HG02885 (cell line): ENCODE data around the gene UNC13B.
"Not testable (repeated sequence)": the region's sequence is repeated elsewhere in the genome, so short reads cannot be mapped to it uniquely, and the experiment has no call there.

Experiments used
- ATAC-seq: cut with Tn5 transposase; IDR thresholded peaks from one replicate; pipeline ENCODE4 v1.9.1; 2021; ENCODE audit warnings: mild to moderate bottlenecking; ENCODE audit not compliant: unreplicated experiment, poor library complexity

UNC13B gene

DNA sequence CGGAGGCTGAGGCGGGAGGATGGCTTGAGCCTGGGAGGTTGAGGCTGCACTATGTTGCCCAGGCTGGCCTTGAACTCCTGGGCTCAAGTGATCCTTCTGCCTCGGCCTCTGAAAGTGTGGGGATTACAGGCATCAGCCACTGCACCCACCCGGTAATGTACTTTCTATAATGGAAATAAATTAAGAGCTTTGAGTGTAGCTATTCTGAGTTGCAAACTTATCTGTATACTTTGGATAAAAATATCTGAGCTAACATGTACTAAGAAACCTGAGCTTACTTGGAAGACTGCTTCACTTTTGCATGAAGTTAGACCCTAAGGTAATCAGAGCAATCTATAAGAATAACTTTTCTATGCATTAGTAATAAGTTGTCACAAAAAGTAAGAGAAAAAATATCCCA lies 50.0 kb downstream of the UNC13B start:
- ATAC-seq, result no peak

DNA sequence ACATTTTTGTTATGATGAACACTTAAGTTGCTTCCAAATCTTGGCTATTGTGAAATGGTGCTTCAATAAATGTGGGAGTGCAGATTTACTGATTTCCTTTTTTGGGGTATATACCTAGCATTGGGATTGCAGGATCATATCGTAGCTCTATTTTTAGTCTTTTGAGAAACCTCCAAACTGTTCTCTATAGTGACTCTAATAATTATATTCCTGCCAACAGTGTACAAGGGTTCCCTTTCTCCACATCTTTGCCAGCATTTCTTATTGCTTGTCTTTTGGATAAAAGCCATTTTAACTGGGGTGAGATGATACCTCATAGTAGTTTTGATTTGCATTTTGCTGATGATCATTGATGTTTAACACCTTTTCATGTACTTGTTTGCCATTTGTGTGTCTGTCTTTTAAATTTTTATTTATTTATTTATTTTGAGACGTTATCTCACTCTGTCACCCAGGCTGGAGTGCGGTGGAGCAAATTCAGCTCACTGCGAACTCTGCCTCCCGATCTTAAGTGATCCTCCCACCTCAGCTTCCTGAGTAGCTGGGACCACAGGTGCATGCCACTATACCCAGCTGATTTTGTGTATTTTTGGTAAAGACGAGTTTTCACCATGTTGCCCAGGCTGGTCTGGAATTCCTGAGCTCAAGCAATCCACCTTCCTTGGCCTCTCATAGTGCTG lies 59.0 kb downstream of the UNC13B start:
- no peak for ATAC-seq

DNA sequence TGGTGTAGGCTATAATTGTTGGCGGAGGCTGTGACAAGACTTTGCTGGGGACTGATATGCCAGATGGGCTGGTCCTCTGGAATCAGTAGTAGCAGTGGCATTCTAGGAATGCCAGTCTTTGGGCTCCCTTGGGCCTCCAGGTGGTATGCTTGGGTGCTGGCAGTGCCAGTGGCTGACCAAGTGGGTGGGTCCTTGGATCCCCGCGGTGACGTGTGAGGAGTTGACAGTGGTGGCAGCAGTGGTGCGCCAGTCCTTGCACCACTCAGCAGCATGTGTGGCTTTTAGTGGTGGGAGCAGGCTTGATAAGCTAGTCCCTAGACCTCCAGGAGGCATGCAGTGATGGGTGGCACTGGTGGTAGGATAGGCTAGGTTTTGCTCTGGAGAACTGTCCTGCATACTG lies 63.9 kb downstream of the UNC13B start:
- no peak for ATAC-seq

DNA sequence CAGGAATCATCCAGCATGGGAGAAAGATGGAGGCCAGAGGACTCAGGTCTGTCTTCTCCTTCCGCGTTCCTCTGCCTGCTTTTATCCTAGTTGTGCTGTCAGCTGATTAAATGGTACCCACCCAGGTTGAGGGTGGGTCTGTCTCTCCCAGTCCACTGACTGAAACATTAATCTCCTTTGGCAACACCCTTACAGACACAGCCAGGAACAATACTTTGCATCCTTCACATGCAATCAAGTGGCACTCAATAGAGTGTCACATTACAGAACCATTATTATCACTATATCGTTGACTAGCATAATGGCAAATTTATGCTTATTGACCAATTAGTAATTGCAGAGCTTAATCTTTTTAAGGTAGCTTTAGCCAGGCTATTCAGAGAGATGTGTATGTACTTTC lies 64.8 kb downstream of the UNC13B start:
- no peak for ATAC-seq

DNA sequence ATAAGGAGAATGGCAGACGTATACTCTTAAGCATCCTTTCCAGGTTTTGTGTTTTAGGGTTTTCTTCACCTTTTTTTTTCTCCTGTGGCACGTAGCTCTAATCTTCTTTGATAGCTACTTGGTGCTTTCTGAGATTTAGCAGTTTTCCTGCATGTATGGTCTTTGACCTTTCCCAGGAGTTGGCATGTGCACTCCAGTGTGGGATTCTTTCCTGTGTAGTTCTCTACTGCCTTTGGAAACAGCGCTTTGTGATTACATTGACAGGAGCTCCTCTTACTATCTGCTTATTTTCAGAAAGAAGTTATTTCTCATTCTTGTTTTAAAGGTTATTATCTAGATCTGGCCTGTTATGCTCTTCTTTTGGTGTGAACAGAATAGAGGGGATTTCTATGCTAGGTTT lies 65.5 kb downstream of the UNC13B start:
- no peak for ATAC-seq

DNA sequence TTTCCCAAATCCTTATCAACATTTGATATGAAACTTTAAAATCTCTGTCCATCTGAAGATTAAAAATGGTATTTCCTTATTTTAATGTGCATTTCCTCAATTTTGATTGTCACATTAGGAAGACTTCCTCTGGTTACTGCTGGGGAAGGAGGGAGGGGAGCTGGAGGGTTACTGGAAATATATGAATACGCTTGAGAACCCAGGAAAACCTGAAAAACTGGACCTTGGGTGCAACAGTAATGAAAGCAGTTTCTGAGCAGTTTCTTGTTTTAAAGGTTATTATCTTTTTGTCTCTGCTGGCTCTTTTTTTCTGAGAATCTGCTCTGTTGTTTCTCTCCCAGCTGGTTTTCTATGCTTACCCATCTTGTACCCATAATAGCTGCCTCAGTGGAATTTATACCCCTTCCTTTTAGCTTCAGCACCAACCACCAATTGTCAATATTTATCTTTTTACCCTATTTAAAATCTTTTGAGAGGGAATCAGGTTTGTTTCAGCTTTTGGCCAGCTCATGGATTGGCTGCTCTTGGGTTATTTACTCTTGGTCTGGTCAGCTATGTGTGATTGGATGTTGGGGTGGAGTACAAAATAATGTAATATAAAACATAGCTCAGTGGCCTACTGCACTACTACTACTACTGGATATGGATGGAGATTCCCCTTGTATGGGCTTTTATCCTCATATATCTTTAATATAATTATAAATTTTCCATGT lies 67.4 kb downstream of the UNC13B start:
- no peak for ATAC-seq

DNA sequence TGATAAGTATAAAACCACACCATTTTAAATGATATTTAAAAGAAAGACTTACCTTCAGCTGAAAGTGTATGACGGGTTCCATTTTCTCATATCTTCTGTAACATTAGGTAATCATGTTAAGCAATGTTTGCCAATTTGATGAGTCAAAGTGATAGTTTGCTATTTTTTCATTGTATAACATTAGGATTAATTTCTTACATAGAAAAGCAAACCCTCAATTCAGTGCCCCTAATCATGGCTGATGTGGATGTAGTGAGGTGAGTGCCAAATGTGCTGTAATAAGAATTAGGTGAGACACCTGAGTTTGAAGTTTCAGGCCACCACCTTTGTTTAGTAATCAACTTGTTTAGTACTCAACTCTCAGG lies 68.0 kb downstream of the UNC13B start:
- no peak for ATAC-seq

DNA sequence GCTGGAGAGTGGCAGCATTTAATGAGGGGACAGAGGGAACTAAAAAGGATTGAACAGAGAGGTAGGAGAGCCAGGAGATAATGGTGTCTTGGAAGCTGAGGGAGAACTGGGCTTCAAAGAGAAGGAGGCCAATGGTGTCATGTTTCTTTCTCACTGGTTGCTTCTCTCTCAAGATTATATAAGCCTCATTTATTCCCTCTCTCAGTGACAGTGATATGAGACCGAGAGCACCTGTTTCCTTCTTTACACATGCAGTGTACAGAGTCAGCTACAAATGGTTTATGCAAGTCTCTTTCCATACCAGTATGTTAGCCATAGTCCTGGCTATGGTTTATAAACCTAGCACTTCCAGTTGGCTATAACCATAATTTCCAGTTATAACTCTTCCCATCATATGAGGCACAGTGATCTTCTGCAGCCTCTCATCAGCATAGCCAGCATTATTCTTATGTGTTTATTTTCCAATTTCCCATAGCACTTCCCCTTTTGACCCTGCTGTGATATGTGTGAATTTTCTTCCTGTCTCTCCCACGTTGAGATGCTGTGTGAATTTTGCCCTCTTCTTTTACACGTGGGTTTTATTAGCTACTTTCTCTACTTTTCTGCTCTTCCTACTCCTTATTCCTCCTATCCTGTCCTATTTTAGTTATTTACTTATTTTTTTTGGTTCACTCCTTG lies 71.2 kb downstream of the UNC13B start:
- ATAC-seq, result no peak

DNA sequence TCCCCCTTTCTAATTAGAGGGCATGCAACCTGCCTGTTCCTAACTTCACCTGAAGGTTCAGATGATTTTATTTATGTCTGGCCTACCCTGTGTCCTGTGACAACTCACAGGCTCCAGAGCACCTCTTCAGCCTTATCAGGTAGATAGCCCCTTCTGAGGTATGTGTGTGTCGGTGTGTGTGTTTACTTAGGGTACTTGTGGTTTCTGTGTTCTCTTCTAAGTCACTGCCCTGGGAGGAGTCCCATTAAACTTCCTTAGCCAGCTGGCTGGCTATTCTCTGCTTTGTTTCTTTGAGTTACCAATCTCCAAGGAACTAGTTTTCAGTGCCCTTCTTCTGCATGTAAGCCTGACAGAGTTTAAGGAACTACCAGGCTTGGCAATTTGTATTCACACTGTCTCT lies 74.9 kb downstream of the UNC13B start:
- ATAC-seq, result no peak

DNA sequence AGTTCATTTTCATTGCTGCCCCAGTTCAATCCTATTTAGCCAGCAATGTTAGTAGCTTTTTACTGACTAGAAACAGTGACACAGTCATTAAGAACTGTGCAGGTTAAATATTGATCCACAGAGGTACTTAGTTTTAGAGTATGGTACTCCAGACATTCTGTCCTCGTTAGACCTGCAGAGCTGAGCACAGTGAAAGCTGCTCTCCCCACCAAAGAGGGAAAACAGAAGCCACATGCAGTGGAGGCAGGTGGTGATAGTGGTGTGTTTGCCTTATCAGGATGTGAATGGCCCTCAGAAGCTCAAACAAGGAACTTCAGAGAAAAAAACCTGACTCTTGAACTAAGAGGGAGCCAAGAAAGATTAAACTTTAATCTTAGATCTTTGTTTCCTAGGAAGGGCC lies 75.5 kb downstream of the UNC13B start:
- no peak for ATAC-seq

DNA sequence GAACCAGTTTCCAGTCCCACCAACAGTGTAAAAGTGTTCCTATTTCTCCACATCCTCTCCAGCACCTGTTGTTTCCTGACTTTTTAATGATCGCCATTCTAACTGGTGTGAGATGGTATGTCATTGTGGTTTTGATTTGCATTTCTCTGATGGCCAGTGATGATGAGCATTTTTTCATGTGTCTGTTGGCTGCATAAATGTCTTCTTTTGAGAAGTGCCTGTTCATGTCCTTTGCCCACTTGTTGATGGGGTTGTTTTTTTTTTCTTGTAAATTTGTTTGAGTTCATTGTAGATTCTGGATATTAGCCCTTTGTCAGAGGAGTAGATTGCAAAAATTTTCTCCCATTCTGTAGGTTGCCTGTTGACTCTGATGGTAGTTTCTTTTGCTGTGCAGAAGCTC lies 84.1 kb downstream of the UNC13B start:
- not testable (repeated sequence) for ATAC-seq

DNA sequence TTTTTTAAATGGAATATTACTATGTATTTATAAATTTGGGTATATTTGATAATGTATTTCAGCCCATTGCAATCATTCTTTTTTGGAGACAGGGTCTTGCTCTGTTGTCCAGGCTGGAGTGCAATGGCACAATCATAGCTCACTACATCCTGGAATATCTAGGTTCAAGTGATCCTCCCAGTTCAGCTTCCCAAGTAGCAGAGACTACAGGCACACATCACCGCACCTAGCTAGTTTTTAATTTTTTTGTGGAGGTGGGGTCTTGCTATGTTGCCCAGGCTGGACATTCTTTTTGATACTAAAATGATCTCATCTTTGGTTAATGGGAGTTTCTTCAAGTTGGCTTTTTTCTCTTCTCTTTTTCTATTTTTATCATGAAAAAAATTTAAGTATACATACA lies 91.3 kb downstream of the UNC13B start:
- ATAC-seq, result no peak

DNA sequence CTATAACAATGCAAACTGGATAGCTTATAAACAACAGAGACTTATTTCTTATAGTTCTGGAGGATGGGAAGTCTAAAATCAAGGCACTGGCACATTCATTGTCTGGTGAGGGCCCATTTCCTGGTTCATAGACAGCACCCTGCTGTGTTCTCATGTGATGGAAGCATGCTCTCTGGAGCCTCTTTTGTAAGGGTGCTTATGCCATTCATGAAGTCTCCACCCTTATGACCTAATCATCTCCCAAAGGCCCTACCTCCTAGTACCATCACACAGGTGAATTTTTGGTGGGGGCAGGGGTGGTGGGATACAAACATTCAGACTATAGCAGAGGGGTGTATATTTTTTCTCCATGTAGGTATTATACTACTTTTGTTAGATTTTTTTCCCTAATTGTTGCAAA lies 92.4 kb downstream of the UNC13B start:
- no peak for ATAC-seq

DNA sequence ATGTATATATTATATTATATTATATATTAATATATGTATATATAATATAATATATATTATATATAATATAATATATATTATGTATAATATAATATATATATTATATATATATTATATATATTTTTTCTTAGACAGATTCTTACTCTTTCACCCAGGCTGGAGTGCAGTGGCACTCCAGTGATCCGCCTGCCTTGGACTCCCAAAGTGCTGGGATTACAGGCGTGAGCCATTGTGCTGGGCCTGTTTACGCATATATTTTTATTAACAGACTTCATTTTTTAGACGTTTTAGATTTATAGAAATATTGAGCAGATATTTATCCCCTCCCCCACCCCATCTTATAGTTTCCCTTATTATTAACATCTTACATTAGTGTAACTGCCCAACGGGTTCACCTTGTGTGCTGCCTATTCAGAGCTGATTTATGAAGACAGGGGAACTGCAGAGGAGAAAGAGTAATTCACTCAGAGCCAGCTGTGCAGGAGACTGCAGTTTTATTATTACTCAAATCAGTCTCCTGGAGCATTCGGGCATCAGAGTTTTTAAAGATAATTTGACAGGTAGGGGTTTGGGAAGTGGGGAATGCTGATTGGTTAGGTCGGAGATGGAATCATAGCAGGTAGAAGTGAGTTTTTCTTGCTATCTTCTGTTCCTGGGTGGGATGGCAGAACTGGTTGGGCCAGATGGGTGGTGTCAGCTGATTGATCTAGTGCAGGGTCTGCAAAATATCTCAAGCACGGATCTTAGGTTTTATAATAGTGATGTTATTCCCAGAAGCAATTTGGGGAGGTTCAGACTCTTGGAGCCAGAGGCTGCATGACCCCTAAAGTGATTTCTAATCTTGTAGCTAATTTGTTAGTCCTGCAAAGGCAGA lies 93.4 kb downstream of the UNC13B start:
- ATAC-seq, result no peak

DNA sequence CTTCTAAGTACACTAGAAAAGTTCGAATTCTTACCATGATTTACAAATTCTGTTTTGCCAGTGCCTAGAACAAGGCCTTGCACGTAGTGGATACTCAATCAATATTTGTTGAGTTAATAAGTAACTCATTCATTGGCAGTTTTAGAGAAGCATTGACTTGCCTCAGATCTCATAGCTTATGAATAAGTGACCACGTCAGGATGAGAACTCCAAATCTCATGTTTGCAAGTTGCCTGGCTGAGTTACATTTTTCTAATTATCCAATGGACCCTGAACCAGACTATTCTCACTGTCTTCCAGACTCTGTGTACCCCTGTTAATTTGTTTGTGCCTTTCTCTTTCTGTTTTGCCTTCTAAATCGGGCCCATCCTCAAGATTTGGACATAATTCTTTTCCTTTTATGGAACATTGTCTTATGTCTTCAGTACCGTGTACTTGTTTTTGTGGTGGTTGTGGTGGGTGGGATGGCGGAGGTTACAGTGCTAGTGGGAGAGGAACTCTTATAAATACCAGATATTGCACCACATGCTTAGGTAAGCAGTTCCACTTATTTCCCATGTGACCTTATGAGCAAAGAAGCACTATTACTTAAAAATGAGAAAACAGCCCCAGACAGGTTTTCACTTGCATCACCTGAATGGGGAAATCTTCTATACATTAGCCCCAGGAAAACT lies 96.3 kb downstream of the UNC13B start:
- no peak for ATAC-seq

DNA sequence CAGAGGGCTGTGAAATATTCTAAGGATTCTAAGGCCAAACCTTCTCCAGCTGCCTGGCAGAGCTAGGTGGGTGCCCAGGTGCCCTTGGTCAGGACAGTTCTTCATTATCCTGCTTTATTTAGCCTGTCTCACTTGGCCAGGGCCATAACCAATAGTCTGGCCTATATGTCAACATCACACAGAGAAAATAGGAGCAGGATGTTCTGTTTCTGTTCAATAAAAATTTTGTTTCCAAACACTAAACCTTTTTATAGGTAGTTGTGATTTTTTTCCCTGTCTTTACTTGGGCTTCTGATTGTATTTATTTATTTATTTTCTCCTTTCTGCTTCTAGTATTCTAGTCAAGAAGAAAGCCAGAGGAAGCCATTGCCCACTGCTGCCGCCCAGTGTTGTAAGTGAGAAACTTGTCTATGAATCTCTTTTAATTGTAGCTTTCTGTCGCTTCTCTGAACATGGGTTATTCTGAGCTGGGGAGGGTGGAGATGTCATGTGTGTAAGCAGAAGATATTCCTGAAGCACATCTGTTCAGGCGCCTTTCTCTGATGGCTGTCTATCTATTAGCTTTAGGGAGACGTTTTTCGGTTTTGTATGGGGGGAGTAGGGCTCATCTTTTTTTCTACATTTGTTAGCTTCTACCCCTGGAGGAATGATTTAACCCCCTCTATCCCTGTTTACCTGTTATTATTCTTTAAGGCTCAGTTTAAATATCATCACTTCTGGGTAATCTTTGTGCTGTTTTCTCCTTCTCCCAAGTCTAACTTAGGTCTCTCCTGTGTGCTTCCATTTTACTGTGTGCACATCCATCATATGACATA lies 97.1 kb downstream of the UNC13B start:
- ATAC-seq, result no peak

DNA sequence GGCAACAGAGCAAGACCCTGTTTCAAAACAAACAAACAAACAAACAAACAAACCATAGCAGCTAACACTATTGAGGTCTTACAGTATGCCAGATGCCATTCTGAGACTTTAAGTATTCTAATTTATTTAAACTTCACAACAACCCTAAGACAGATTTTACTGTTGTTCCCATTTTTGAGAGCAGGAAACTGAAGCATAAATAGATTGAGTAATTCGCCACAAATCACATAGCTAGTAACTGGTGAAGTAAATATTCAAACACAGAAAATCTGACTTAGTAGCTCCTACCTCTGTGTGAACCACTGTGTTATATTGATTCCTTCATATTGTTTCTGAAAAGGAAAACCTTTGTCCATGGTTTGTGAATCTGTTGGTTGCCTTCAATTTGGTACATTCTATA lies 98.4 kb downstream of the UNC13B start:
- no peak for ATAC-seq

DNA sequence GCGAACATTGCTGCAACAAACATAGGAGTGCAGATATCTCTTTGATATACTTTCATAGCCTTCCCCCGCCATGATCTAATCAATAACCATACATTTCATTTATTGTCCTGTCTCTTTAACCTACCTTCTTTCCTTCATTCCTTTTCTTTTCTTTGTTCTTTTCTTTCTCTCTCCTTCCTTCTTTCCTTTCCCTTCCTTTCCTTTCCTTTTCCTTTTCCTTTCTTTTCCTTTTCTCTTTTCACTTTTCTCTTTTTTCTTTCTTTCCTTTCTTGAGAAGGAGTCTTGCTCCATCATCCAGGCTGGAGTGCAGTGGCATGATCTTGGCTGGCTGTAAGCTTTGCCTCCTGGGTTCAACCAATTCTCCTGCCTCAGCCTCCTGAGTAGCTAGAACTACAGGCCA lies 100.3 kb downstream of the UNC13B start:
- no peak for ATAC-seq

DNA sequence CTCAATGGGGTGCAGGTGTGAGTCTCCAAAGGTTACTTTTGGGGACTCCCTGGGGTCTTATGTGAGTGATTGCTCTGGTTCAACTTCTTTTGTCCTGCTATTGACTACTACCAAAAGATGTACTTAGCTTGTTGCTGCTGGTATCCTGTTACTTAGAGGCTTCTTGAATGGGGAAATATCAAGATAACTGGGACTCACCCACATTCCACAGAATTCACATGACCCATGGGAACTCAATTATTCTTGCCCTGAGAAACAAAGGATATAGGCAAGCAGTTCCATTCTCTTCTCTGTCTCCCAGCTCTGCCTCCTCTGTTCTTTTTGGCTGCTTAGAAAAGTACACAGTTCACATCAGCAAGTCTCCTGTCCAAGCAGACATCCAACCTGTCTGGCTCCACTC lies 105.9 kb downstream of the UNC13B start:
- ATAC-seq, result no peak
